MG63 (cell line): ENCODE measurements around the gene FHL2. TPM values are rescaled to one million over a fixed set of nuclear protein-coding genes. Genes with fewer than 3 reads are reported as not detected.
"Not testable (repeated sequence)": the region's sequence is repeated elsewhere in the genome, so short reads cannot be mapped to it uniquely, and the experiment has no call there.

ENCODE experiments used
- DNase-seq: peaks from one replicate; pipeline ENCODE4 v3.0.0-alpha.2; 2020
- H3K27me3 ChIP-seq: fragments of 250-450 bp; sonication (Bioruptor Pico); 2 replicates; pipeline ENCODE4 v1.5.1; 2020; ENCODE audit warnings: mild to moderate bottlenecking, moderate library complexity
- H3K36me3 ChIP-seq: fragments of 250-450 bp; sonication (Bioruptor Pico); 2 replicates; pipeline ENCODE4 v1.5.1; 2020; ENCODE audit warnings: mild to moderate bottlenecking, moderate library complexity
- H3K4me3 ChIP-seq: fragments of 250-450 bp; sonication (Bioruptor Pico); 2 replicates; pipeline ENCODE4 v1.5.1; 2020; ENCODE audit warnings: mild to moderate bottlenecking, moderate library complexity
- H3K9me3 ChIP-seq: fragments of 250-450 bp; sonication (Bioruptor Pico); 2 replicates; pipeline ENCODE4 v1.5.1; 2020; ENCODE audit warnings: mild to moderate bottlenecking, moderate library complexity
- total RNA-seq: library from RNA; depleted of rRNA; stranded (reverse); fragments of >200 nt; shearing (Covaris generic); gene quantifications from 2 replicates; pipeline ENCODE4 v1.2.3, GENCODE V29; 2014; ENCODE audit warnings: low replicate concordance

Gene FHL2
- total RNA-seq, 1 experiment from 2014 or later, result 245 TPM

- Histone ChIP-seq H3K4me3 (no peak overlapping the region), H3K9me3 (no peaks in the 10 kb centered on the region), H3K27me3 (no peaks in the 10 kb centered on the region), H3K36me3 (no peaks in the 10 kb centered on the region)
- no peak for DNase-seq
Measured at GRCh38 chr2:105427485-105427884, 28.6 kb upstream of the FHL2 start.

- Histone ChIP-seq H3K27me3 (no peaks in the 10 kb centered on the region), H3K4me3 (no peak overlapping the region), H3K36me3 (no peaks in the 10 kb centered on the region), H3K9me3 (0 out of 2 replicates have a peak, but pooled peaks cover 2% of the 10 kb centered on the region)
- no peak for DNase-seq
Measured at GRCh38 chr2:105426626-105427292, 27.9 kb upstream of the FHL2 start.

- Histone ChIP-seq H3K36me3 (no peaks in the 10 kb centered on the region), H3K27me3 (no peaks in the 10 kb centered on the region), H3K9me3 (peaks cover 2% of the 10 kb centered on the region; the same call in 1 of the 2 replicates), H3K4me3 (no peak overlapping the region)
- DNase-seq, result no peak
Measured at GRCh38 chr2:105425936-105426625, 27.2 kb upstream of the FHL2 start.

GRCh38 chr2:105424836-105425235 is 26.0 kb upstream of the FHL2 start:
- DNase-seq, H3K36me3 ChIP-seq: not testable (repeated sequence)

GRCh38 chr2:105422801-105423200 is 23.9 kb upstream of the FHL2 start:
- H3K36me3 ChIP-seq, result no peaks in the 10 kb centered on the region
- peaks cover 5% of the 10 kb centered on the region for H3K9me3 ChIP-seq
- DNase-seq, result no peak
- no peaks in the 10 kb centered on the region for H3K27me3 ChIP-seq
- no peak overlapping the region for H3K4me3 ChIP-seq

More at GRCh38 chr2:105424836-105425235, 26.0 kb upstream of the FHL2 start:
- H3K4me3 ChIP-seq, H3K27me3 ChIP-seq, H3K9me3 ChIP-seq: not testable (repeated sequence)

GRCh38 chr2:105421053-105421452 is 22.2 kb upstream of the FHL2 start:
- Histone ChIP-seq H3K27me3 (no peaks in the 10 kb centered on the region), H3K36me3 (no peaks in the 10 kb centered on the region)
- DNase-seq, result no peak

GRCh38 chr2:105418522-105418921 is 19.7 kb upstream of the FHL2 start:
- H3K27me3 ChIP-seq, result no peaks in the 10 kb centered on the region
- DNase-seq, result no peak
- H3K4me3 ChIP-seq, result no peak overlapping the region
- no peaks in the 10 kb centered on the region for H3K36me3 ChIP-seq
- peaks cover 5% of the 10 kb centered on the region for H3K9me3 ChIP-seq

More at GRCh38 chr2:105421053-105421452, 22.2 kb upstream of the FHL2 start:
- Histone ChIP-seq H3K9me3 (peaks cover 5% of the 10 kb centered on the region), H3K4me3 (no peak overlapping the region)

- H3K4me3 ChIP-seq, result no peak overlapping the region
- no peaks in the 10 kb centered on the region for H3K27me3 ChIP-seq
- no peak for DNase-seq
- H3K36me3 ChIP-seq, result no peaks in the 10 kb centered on the region
- H3K9me3 ChIP-seq, result peaks cover 5% of the 10 kb centered on the region
Measured at GRCh38 chr2:105417857-105418436, 19.1 kb upstream of the FHL2 start.

GRCh38 chr2:105416156-105416555 is 17.3 kb upstream of the FHL2 start:
- Histone ChIP-seq H3K36me3 (no peaks in the 10 kb centered on the region), H3K4me3 (no peak overlapping the region), H3K27me3 (no peaks in the 10 kb centered on the region), H3K9me3 (peaks cover 2% of the 10 kb centered on the region; the same call in 1 of the 2 replicates)
- DNase-seq, result no peak

GRCh38 chr2:105415007-105415406 is 16.2 kb upstream of the FHL2 start:
- no peaks in the 10 kb centered on the region for H3K36me3 ChIP-seq
- H3K27me3 ChIP-seq, result no peaks in the 10 kb centered on the region
- no peak for DNase-seq
- peaks cover 2% of the 10 kb centered on the region; the same call in 1 of the 2 replicates for H3K9me3 ChIP-seq
- H3K4me3 ChIP-seq, result no peak overlapping the region

GRCh38 chr2:105413206-105413605 is 14.4 kb upstream of the FHL2 start:
- DNase-seq, result no peak
- H3K9me3 ChIP-seq, result no peaks in the 10 kb centered on the region
- H3K4me3 ChIP-seq, result no peak overlapping the region
- no peaks in the 10 kb centered on the region for H3K36me3 ChIP-seq
- H3K27me3 ChIP-seq, result no peaks in the 10 kb centered on the region

GRCh38 chr2:105412584-105412983 is 13.7 kb upstream of the FHL2 start:
- Histone ChIP-seq H3K9me3 (no peaks in the 10 kb centered on the region), H3K4me3 (no peak overlapping the region), H3K27me3 (no peaks in the 10 kb centered on the region), H3K36me3 (no peaks in the 10 kb centered on the region)
- DNase-seq, result no peak

GRCh38 chr2:105411720-105412407 is 13.0 kb upstream of the FHL2 start:
- Histone ChIP-seq H3K36me3 (no peaks in the 10 kb centered on the region), H3K9me3 (no peaks in the 10 kb centered on the region), H3K4me3 (no peak overlapping the region), H3K27me3 (no peaks in the 10 kb centered on the region)
- no peak for DNase-seq

- Histone ChIP-seq H3K27me3 (no peaks in the 10 kb centered on the region), H3K9me3 (no peaks in the 10 kb centered on the region), H3K4me3 (no peak overlapping the region), H3K36me3 (no peaks in the 10 kb centered on the region)
- DNase-seq, result peak; percentile 78
Measured at GRCh38 chr2:105410554-105410953, 11.7 kb upstream of the FHL2 start.

GRCh38 chr2:105409717-105410116 is 10.9 kb upstream of the FHL2 start:
- Histone ChIP-seq H3K36me3 (no peaks in the 10 kb centered on the region), H3K4me3 (no peak overlapping the region), H3K27me3 (no peaks in the 10 kb centered on the region), H3K9me3 (no peaks in the 10 kb centered on the region)
- peak; percentile 99 for DNase-seq

- DNase-seq, result peak; percentile 60
- Histone ChIP-seq H3K36me3 (no peaks in the 10 kb centered on the region), H3K4me3 (no peak overlapping the region), H3K9me3 (no peaks in the 10 kb centered on the region), H3K27me3 (no peaks in the 10 kb centered on the region)
Measured at GRCh38 chr2:105407946-105408743, 9.3 kb upstream of the FHL2 start.
